ENCODE data around the gene LIF.

DNA sequence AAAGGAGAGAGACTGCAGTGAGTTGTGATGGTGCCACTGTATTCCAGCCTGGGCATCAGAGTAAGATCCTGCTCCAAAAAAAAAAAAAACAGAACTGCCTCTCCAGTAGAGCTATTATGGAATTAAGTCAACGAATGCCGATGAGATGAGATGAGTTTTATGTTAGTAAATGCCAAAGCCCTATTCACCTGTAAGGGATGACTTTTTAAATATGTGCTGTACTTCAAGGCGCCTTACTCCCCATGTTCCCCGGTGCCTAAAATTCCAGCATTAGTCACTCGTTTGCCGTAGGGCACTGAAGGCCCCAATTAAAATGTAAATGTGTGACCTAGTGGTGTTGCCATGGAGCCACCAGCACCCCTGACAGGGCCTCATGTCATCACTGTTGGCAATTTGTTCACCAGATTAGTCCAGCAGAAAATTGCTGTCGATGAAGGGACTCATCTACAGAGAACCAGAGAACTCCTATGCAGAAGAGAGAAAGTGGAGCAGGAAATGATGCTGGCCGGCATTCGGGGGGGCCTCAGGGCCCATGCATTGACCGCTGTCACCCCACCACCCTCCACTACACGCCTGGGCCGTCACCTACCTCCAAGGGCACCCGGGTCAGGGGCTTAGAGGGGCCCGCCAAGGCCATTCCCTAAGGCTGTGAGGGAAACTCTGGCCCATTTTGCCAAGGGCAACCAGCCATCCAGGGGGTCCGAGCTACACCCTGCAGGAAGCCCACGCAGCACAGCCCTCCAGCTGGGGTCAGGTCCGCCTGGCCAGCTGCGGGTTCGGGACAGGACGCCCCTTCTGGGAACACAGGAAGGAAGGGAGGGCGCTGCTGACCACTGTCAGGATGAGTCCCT lies 17.8 kb downstream of the LIF start:
- TF ChIP-seq, protein P1, sequence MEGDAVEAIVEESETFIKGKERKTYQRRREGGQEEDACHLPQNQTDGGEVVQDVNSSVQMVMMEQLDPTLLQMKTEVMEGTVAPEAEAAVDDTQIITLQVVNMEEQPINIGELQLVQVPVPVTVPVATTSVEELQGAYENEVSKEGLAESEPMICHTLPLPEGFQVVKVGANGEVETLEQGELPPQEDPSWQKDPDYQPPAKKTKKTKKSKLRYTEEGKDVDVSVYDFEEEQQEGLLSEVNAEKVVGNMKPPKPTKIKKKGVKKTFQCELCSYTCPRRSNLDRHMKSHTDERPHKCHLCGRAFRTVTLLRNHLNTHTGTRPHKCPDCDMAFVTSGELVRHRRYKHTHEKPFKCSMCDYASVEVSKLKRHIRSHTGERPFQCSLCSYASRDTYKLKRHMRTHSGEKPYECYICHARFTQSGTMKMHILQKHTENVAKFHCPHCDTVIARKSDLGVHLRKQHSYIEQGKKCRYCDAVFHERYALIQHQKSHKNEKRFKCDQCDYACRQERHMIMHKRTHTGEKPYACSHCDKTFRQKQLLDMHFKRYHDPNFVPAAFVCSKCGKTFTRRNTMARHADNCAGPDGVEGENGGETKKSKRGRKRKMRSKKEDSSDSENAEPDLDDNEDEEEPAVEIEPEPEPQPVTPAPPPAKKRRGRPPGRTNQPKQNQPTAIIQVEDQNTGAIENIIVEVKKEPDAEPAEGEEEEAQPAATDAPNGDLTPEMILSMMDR (IDR thresholded peaks at IDR 0.05 in 2 of 3, conservative IDR thresholded peaks at IDR 0.05 in 1 of 3; ENCODE audit: borderline replicate concordance in 1 of 3, insufficient read depth in 1 of 3, low read depth in 2 of 3, low read length in 2 of 3) = no peak
- TF ChIP-seq JUND (IDR thresholded peaks at IDR 0.05) (no peak), TCF7L2 (IDR thresholded peaks at IDR 0.05; ENCODE audit: borderline replicate concordance, extremely low read depth, insufficient read depth, insufficient read length) (no peak), EGR1 (IDR thresholded peaks at IDR 0.05; ENCODE audit: low read depth) (no peak), POLR2A (IDR thresholded peaks at IDR 0.05; ENCODE audit: borderline replicate concordance, extremely low read depth, insufficient read depth, insufficient read length) (no peak), ELF1 (IDR thresholded peaks at IDR 0.05; ENCODE audit: borderline replicate concordance, low read depth) (no peak), POLR2AphosphoS5 (IDR thresholded peaks at IDR 0.05; ENCODE audit: low read depth, low read length) (no peak), EZH2phosphoT487 (IDR thresholded peaks at IDR 0.05; ENCODE audit: borderline replicate concordance) (no peak)
- TF ChIP-seq, protein P2, sequence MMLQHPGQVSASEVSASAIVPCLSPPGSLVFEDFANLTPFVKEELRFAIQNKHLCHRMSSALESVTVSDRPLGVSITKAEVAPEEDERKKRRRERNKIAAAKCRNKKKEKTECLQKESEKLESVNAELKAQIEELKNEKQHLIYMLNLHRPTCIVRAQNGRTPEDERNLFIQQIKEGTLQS (IDR thresholded peaks at IDR 0.05) = no peak
